Memory B cell (primary cell): ENCODE measurements around the gene TKFC.
"Not testable (repeated sequence)": the region's sequence is repeated elsewhere in the genome, so short reads cannot be mapped to it uniquely, and the experiment has no call there.

Experiments
- ATAC-seq: fragments of 150-1000 bp; cut with Tn5 transposase; 2 replicates; pipeline ENCODE4 v1.10.0; 2021; ENCODE audit warnings: low read depth, mild to moderate bottlenecking, moderate library complexity
- DNase-seq, 2 donors: peaks; one replicate each; pipeline ENCODE4 v3.0.0; 2022; ENCODE audit warnings: low spot score in 2 of 2
- H3K27ac Mint-ChIP-seq: one replicate; pipeline ENCODE4 v1.8.0; 2022; ENCODE audit warnings: mild to moderate bottlenecking, moderate library complexity, mixed read lengths
- H3K27me3 Mint-ChIP-seq: one replicate; pipeline ENCODE4 v1.8.0; 2022; ENCODE audit warnings: mixed read lengths
- H3K36me3 Mint-ChIP-seq: one replicate; pipeline ENCODE4 v1.8.0; 2022; ENCODE audit warnings: mild to moderate bottlenecking, mixed read lengths
- H3K4me1 Mint-ChIP-seq: one replicate; pipeline ENCODE4 v1.8.0; 2022; ENCODE audit warnings: mixed read lengths
- H3K4me3 Mint-ChIP-seq: one replicate; pipeline ENCODE4 v1.8.0; 2022; ENCODE audit warnings: mild to moderate bottlenecking, moderate library complexity, mixed read lengths
- H3K9me3 Mint-ChIP-seq: one replicate; pipeline ENCODE4 v1.8.0; 2022; ENCODE audit warnings: mixed read lengths

The TKFC gene

DNA sequence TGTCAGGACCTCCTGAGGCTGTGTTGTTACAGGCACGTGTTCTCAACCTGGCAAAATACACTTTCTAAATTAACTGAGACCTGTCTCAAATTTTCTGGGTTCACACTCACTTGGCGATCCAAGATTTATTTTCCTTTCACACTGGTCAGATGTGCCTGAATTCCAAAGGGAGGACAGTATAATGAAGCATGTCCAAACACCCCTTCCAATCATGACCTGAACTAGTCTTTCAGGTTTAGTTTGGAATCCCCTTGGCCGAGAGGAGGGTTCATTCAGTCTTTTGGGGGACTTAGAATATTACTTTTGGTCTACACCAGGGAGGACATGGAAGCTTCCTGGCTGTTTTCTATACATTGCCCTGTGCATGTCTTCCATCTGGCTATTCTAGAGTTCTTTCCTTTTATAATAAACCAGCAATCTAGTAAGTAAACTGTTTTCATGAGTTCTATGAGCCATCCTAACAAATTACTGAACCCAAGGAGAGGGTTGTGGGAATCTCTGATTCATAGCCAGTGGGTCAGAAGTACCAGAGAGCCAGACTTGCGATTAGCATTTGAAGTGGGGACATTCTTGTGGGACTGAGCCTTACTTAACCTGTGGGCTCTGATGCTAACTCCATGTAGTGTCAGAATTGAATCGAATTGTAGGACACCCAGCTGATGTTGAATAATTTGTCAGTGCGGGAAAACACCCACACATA is 44.6 kb downstream of the TKFC start:
- Mint-ChIP-seq H3K27me3 (no peaks in the 10 kb centered on the region), H3K9me3 (no peaks in the 10 kb centered on the region), H3K4me3 (no peak overlapping the region), H3K36me3 (peaks cover 12% of the 10 kb centered on the region), H3K27ac (peak overlapping the region; percentile 39), H3K4me1 (peaks cover 4% of the 10 kb centered on the region)
- DNase-seq (no peak), ATAC-seq (no peak)

DNA sequence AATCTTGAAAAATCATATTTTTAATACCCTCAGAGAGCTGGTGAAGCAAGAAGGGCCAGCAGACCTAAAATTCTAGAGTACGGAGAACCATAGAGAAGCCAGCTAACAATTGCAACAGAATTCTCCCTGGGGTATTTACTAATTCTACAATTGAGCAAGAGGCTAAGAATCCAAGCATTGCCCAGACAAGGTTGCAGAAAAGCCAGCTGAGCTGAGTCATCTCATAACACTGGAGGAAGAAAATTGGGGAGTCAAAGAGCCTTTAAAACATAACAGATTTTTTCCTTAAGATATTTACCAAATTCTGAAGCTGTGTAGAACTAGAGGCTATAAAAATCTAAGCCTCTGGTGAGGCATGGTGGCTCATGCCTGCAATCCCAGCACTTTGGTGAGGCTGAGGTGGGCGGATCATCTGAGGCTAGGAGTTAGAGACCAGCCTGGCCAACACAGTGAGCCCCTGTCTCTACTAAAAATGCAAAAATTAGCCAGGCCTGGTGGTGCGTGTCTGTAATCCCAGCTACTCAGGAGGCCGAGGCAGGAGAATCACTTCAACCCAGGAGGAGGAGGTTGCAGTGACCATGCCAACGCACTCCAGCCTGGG is 45.8 kb downstream of the TKFC start:
- ATAC-seq (no peak), DNase-seq (no peak)
- no peaks in the 10 kb centered on the region for H3K9me3 Mint-ChIP-seq
- no peak overlapping the region for H3K4me3 Mint-ChIP-seq
- no peaks in the 10 kb centered on the region for H3K27me3 Mint-ChIP-seq
- no peak overlapping the region for H3K27ac Mint-ChIP-seq
- H3K36me3 Mint-ChIP-seq: peaks cover 12% of the 10 kb centered on the region
- H3K4me1 Mint-ChIP-seq: peaks cover 4% of the 10 kb centered on the region

DNA sequence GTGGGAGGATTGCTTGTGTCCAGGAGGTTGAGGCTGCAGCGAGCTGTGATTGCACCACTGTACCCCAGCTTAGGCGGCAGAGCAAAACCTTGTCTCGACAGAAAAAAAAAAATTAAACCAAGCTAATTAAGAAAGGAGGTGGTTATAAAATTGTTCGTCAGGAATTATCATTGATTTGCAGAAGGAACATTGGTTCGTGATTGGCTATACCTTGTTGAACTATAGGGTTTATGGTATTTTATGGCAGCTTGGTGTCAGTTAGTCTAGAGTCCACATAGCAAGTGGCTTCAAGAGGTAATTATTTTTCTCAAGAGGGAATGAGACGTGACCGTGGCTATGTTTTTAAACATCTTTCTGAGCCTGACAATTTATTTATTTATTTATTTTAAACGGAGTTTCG is 47.9 kb downstream of the TKFC start:
- H3K4me3 Mint-ChIP-seq: no peak overlapping the region
- H3K36me3 Mint-ChIP-seq: peaks cover 8% of the 10 kb centered on the region
- no peak for DNase-seq
- H3K27ac Mint-ChIP-seq: no peak overlapping the region
- H3K27me3 Mint-ChIP-seq: no peaks in the 10 kb centered on the region
- peaks cover 11% of the 10 kb centered on the region for H3K4me1 Mint-ChIP-seq
- no peaks in the 10 kb centered on the region for H3K9me3 Mint-ChIP-seq
- no peak for ATAC-seq

- not testable (repeated sequence) for H3K4me3 Mint-ChIP-seq, H3K9me3 Mint-ChIP-seq, DNase-seq, H3K4me1 Mint-ChIP-seq, H3K27ac Mint-ChIP-seq, H3K36me3 Mint-ChIP-seq, ATAC-seq, H3K27me3 Mint-ChIP-seq
These were observed 50.8 kb downstream of the TKFC start for GRCh38 chr11:61383859-61384258.

GRCh38 chr11:61384271-61385242 is 51.5 kb downstream of the TKFC start:
- no peaks in the 10 kb centered on the region for H3K27me3 Mint-ChIP-seq
- DNase-seq: no peak
- no peaks in the 10 kb centered on the region for H3K9me3 Mint-ChIP-seq
- no peak overlapping the region for H3K4me3 Mint-ChIP-seq
- no peaks in the 10 kb centered on the region for H3K36me3 Mint-ChIP-seq
- peaks cover 9% of the 10 kb centered on the region for H3K4me1 Mint-ChIP-seq
- ATAC-seq: no peak
- H3K27ac Mint-ChIP-seq: no peak overlapping the region

DNA sequence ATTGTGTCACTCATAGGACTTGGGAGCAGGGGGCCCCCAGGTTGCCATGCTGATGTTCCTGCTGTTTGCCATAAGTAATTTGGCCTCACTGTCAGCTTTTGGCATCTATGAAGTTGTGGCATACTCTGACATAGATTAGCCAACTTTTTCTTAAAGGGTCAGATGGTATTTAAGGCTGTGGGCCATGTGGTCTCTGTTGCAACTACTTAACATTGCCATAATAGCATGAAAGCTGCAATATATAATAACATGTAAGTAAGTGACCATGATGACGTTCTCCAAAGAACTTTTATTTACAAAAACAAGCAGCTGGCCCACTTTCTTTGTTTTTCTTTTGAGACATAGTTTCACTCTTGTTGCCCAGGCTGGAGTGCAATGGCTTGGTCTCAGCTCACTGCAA is 57.1 kb downstream of the TKFC start:
- Mint-ChIP-seq H3K9me3 (no peaks in the 10 kb centered on the region), H3K36me3 (peaks cover 4% of the 10 kb centered on the region), H3K27me3 (no peaks in the 10 kb centered on the region), H3K4me1 (peaks cover 22% of the 10 kb centered on the region), H3K4me3 (no peak overlapping the region), H3K27ac (no peak overlapping the region)
- ATAC-seq: no peak
- DNase-seq: no peak

GRCh38 chr11:61392981-61393595 is 60.1 kb downstream of the TKFC start:
- Mint-ChIP-seq H3K36me3 (peaks cover 11% of the 10 kb centered on the region), H3K27ac (peak overlapping the region; percentile 96), H3K27me3 (no peaks in the 10 kb centered on the region), H3K4me1 (peaks cover 16% of the 10 kb centered on the region), H3K4me3 (peak overlapping the region; percentile 98), H3K9me3 (no peaks in the 10 kb centered on the region)
- ATAC-seq: peak; percentile 51
- DNase-seq: peak in 1 of 2 donors; percentile 8
